ENCODE results near the gene PAK6. TPM values are rescaled to one million over a fixed set of nuclear protein-coding genes. Genes with fewer than 3 reads are reported as not detected.

Gene PAK6
- total RNA-seq, 5 donors from 2014 or later (not counting 1 experiment from before 2014, with no cell fraction given), result 0.28 to 2.1 (median 1.4) TPM; not detected in 2

DNA sequence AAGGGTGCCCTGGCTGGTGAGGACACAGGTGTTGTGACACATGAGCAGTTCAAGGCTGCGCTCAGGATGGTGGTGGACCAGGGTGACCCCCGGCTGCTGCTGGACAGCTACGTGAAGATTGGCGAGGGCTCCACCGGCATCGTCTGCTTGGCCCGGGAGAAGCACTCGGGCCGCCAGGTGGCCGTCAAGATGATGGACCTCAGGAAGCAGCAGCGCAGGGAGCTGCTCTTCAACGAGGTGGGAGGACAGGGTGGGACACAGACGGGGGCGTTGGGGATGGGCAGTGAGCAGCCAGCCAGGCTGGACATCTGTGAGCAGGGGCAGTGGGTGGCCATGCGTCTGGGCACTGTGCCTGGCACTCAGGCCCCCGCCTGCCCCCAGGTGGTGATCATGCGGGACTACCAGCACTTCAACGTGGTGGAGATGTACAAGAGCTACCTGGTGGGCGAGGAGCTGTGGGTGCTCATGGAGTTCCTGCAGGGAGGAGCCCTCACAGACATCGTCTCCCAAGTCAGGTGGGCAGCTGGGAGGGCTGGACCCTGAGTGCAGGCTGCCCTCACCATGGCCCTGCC is 33.7 kb downstream of the PAK6 start:
- Histone ChIP-seq H3K4me1 (ENCODE audit: control insufficient read depth in 1 of 2, extremely low read depth in 1 of 2, insufficient read depth in 2 of 2, low read length in 2 of 2) (peaks cover 0 to 11% of the 10 kb centered on the region in 2 experiments), H3K9me3 (no peaks in the 10 kb centered on the region), H3K27me3 (replicated peaks in 1 of 2; ENCODE audit: control insufficient read depth in 2 of 2, extremely low read depth in 1 of 2, insufficient read depth in 2 of 2, low read length in 1 of 2) (peaks cover 0 to 16% of the 10 kb centered on the region in 2 experiments), H3K36me3 (ENCODE audit: control insufficient read depth in 2 of 2, extremely low read depth in 1 of 2, insufficient read depth in 1 of 2, low read length in 1 of 2) (no peaks in the 10 kb centered on the region), H3K27ac (ENCODE audit: low read length) (no peak overlapping the region), H3K4me3 (ENCODE audit: control insufficient read depth in 1 of 2, extremely low read depth in 1 of 2, low read length in 1 of 2) (no peak overlapping the region)
- ATAC-seq (replicated peaks in 1 of 4) (no peak), DNase-seq (no peak)
- H3K4me3 Mint-ChIP-seq, result no peak overlapping the region
- 74% methylated on average over 20 of the region's 20 CpGs for WGBS (ENCODE audit: insufficient coverage)
- CTCF ChIA-PET, result interaction anchor here (0.6 to 3.8 kb wide), 5 partner anchors 55 to 441 kb away, joined by 3 to 48 read pairs (median 18); no protein-coding TSS in a partner anchor
- no peaks in the 10 kb centered on the region for H3K9me3 Mint-ChIP-seq
- peaks cover 0 to 5% (median 0%) of the 10 kb centered on the region in 3 donors for H3K4me1 Mint-ChIP-seq
- H3K27ac Mint-ChIP-seq, result no peak overlapping the region
- H3K27me3 Mint-ChIP-seq, result peaks cover 0 to 11% of the 10 kb centered on the region in 2 donors
- POLR2A ChIA-PET, result no interaction called here
- H3K36me3 Mint-ChIP-seq, result no peaks in the 10 kb centered on the region

DNA sequence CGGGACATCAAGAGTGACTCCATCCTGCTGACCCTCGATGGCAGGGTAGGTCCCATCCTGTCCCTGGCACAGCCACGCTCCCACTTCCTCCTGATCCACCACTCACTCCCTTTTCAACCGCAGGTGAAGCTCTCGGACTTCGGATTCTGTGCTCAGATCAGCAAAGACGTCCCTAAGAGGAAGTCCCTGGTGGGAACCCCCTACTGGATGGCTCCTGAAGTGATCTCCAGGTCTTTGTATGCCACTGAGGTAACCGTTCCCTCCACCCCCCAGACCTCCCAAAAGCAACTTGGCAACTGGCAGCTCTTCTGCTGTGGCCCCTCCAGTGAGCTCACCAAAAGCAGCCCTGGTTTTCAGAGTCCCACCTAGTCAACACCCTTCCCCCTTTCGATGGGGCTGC is 34.6 kb downstream of the PAK6 start:
- no peak overlapping the region for H3K4me3 Mint-ChIP-seq
- H3K27ac Mint-ChIP-seq, result no peak overlapping the region
- H3K36me3 ChIP-seq (ENCODE audit: control insufficient read depth in 2 of 2, extremely low read depth in 1 of 2, insufficient read depth in 1 of 2, low read length in 1 of 2), result no peaks in the 10 kb centered on the region
- CTCF ChIA-PET, result interaction anchor here (0.6 to 3.8 kb wide), 14 partner anchors 9 to 587 kb away, joined by 3 to 48 read pairs (median 8); no protein-coding TSS in a partner anchor
- H3K36me3 Mint-ChIP-seq, result no peaks in the 10 kb centered on the region
- peaks cover 0 to 18% of the 10 kb centered on the region in 2 donors for H3K27me3 Mint-ChIP-seq
- H3K4me1 Mint-ChIP-seq, result peaks cover 0 to 5% (median 0%) of the 10 kb centered on the region in 3 donors
- H3K27me3 ChIP-seq (replicated peaks in 1 of 2; ENCODE audit: control insufficient read depth in 2 of 2, extremely low read depth in 1 of 2, insufficient read depth in 2 of 2, low read length in 1 of 2), result peaks cover 0 to 24% of the 10 kb centered on the region in 2 experiments
- H3K9me3 Mint-ChIP-seq, result no peaks in the 10 kb centered on the region
- H3K4me1 ChIP-seq (ENCODE audit: control insufficient read depth in 1 of 2, extremely low read depth in 1 of 2, insufficient read depth in 2 of 2, low read length in 2 of 2), result peaks cover 0 to 13% of the 10 kb centered on the region in 2 experiments
- no peak for ATAC-seq (replicated peaks in 1 of 4)
- H3K9me3 ChIP-seq, result no peaks in the 10 kb centered on the region
- no peak overlapping the region for H3K4me3 ChIP-seq (ENCODE audit: control insufficient read depth in 1 of 2, extremely low read depth in 1 of 2, low read length in 1 of 2)
- H3K27ac ChIP-seq (ENCODE audit: low read length), result no peak overlapping the region
- no peak for DNase-seq
- POLR2A ChIA-PET, result interaction anchor here in 1 of 2 donors (0.6 kb wide), 1 partner anchor 948 kb away, joined by 3 read pairs; no protein-coding TSS in a partner anchor
- 72% methylated on average over 7 of the region's 9 CpGs for WGBS (ENCODE audit: insufficient coverage)

DNA sequence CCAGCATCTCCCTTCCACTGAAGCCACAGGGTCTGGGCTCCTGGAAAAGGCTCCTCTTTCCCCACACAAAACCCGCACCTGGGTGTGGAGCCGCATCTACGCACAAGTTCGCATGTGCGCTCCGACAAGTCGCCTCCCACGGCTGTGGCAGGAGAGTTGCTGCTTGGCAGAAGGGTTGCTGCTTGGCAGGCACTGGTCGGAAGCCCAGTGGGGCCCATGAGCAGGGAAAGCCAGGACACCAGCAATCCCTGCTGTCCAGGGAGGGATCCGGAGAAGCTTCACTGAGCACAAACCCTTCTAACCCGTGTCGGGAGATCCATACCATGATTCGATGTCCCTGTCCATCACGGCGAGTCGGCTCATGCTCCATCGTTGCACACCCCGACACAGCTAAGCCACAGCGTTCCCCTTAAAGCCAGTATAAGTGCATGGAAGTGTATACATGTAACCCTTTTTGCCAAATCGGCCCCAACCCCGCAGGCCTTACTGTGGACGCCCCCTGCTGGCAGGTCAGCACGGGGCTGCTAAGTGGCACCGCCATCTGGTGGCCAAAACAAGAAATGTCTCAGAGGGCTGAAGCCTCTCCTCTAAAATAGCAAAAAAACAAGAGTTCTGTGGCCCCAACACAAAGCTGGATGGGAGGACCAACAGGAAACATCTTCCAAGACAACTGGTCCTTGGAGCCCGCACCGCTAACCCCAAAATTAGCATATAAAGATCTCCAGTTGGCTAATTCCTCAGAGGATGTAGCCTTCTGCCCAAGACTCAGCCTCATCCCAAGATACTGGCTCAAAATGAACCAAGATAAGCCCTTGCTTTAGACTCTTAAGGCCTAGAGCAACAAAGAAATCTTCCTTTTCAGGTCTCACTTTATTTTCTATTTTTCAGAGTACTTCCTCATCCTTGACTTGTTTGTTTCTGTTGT is 35.7 kb downstream of the PAK6 start:
- H3K36me3 Mint-ChIP-seq, result no peaks in the 10 kb centered on the region
- Histone ChIP-seq H3K36me3 (ENCODE audit: control insufficient read depth in 2 of 2, extremely low read depth in 1 of 2, insufficient read depth in 1 of 2, low read length in 1 of 2) (no peaks in the 10 kb centered on the region), H3K9me3 (no peaks in the 10 kb centered on the region), H3K4me1 (ENCODE audit: control insufficient read depth in 1 of 2, extremely low read depth in 1 of 2, insufficient read depth in 2 of 2, low read length in 2 of 2) (peaks cover 0 to 19% of the 10 kb centered on the region in 2 experiments), H3K27me3 (replicated peaks in 1 of 2; ENCODE audit: control insufficient read depth in 2 of 2, extremely low read depth in 1 of 2, insufficient read depth in 2 of 2, low read length in 1 of 2) (peaks cover 0 to 36% of the 10 kb centered on the region in 2 experiments), H3K27ac (ENCODE audit: low read length) (no peak overlapping the region), H3K4me3 (ENCODE audit: control insufficient read depth in 1 of 2, extremely low read depth in 1 of 2, low read length in 1 of 2) (no peak overlapping the region)
- ChIA-PET POLR2A (interaction anchor here in 1 of 2 donors (0.6 kb wide), 2 partner anchors 234 to 417 kb away, joined by 3 to 8 read pairs; no protein-coding TSS in a partner anchor), CTCF (interaction anchor here (0.6 to 3.8 kb wide), 34 partner anchors 9 to 588 kb away, joined by 3 to 48 read pairs (median 4); partner anchors contain the start of genes PLCB2 (in 1 of the 2) and SRP14 (in 1 of the 2))
- peak; percentile 73 to 84 (median 80) for ATAC-seq (replicated peaks in 1 of 4)
- DNase-seq, result peak; percentile 69 to 93 (median 84)
- peaks cover 3 to 28% of the 10 kb centered on the region in 2 donors for H3K27me3 Mint-ChIP-seq
- peaks cover 4 to 5% (median 4%) of the 10 kb centered on the region in 3 donors for H3K4me1 Mint-ChIP-seq
- 58% methylated on average over 23 of the region's 26 CpGs for WGBS (ENCODE audit: insufficient coverage)
- no peak overlapping the region for H3K4me3 Mint-ChIP-seq
- no peak overlapping the region for H3K27ac Mint-ChIP-seq
- H3K9me3 Mint-ChIP-seq, result no peaks in the 10 kb centered on the region

DNA sequence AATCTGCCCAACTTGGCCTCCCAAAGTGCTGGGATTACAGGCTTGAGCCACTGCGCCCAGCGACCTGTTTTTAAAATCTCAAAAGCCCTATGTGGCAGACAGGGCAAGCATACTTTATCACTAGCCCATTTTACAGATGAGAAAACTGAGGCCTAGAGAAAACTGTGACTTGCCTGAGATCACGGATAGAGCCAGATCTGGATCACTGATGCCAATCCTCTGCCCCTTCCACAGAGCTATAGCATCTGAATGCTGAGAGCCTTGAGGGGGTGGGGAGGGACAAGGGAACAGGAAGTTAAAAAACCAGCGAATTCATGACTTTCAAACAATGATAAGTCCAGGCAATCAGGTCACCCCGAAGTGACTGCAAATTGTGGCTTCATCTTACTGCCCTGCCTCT is 36.7 kb downstream of the PAK6 start:
- H3K9me3 ChIP-seq, result no peaks in the 10 kb centered on the region
- Mint-ChIP-seq H3K9me3 (no peaks in the 10 kb centered on the region), H3K4me3 (no peak overlapping the region), H3K4me1 (peaks cover 4 to 5% (median 4%) of the 10 kb centered on the region in 3 donors), H3K27me3 (peaks cover 3 to 33% of the 10 kb centered on the region in 2 donors), H3K36me3 (no peaks in the 10 kb centered on the region), H3K27ac (no peak overlapping the region)
- WGBS (ENCODE audit: insufficient coverage), result 61% methylated on average over 4 of the region's 5 CpGs
- CTCF ChIA-PET, result interaction anchor here (0.5 to 3.8 kb wide), 8 partner anchors 29 to 589 kb away, joined by 3 to 39 read pairs (median 4); no protein-coding TSS in a partner anchor
- no peaks in the 10 kb centered on the region for H3K36me3 ChIP-seq (ENCODE audit: control insufficient read depth in 2 of 2, extremely low read depth in 1 of 2, insufficient read depth in 1 of 2, low read length in 1 of 2)
- ATAC-seq (replicated peaks in 1 of 4) (no peak), DNase-seq (no peak)
- peaks cover 0 to 44% of the 10 kb centered on the region in 2 experiments for H3K27me3 ChIP-seq (replicated peaks in 1 of 2; ENCODE audit: control insufficient read depth in 2 of 2, extremely low read depth in 1 of 2, insufficient read depth in 2 of 2, low read length in 1 of 2)
- POLR2A ChIA-PET, result interaction anchor here in 1 of 2 donors (0.6 kb wide), 1 partner anchor 235 kb away, joined by 3 read pairs; no protein-coding TSS in a partner anchor
- H3K4me1 ChIP-seq (ENCODE audit: control insufficient read depth in 1 of 2, extremely low read depth in 1 of 2, insufficient read depth in 2 of 2, low read length in 2 of 2), result peaks cover 0 to 21% of the 10 kb centered on the region in 2 experiments
- H3K4me3 ChIP-seq (ENCODE audit: control insufficient read depth in 1 of 2, extremely low read depth in 1 of 2, low read length in 1 of 2), result no peak overlapping the region
- H3K27ac ChIP-seq (ENCODE audit: low read length), result no peak overlapping the region

DNA sequence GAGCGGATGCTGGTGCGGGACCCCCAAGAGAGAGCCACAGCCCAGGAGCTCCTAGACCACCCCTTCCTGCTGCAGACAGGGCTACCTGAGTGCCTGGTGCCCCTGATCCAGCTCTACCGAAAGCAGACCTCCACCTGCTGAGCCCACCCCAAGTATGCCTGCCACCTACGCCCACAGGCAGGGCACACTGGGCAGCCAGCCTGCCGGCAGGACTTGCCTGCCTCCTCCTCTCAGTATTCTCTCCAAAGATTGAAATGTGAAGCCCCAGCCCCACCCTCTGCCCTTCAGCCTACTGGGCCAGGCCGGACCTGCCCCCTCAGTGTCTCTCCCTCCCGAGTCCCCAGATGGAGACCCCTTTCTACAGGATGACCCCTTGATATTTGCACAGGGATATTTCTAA is 37.1 kb downstream of the PAK6 start:
- H3K4me1 ChIP-seq (ENCODE audit: control insufficient read depth in 1 of 2, extremely low read depth in 1 of 2, insufficient read depth in 2 of 2, low read length in 2 of 2), result peaks cover 0 to 21% of the 10 kb centered on the region in 2 experiments
- H3K27me3 Mint-ChIP-seq, result peaks cover 4 to 37% of the 10 kb centered on the region in 2 donors
- no peak for ATAC-seq (replicated peaks in 1 of 4)
- DNase-seq, result no peak
- H3K4me1 Mint-ChIP-seq, result peaks cover 4 to 5% (median 4%) of the 10 kb centered on the region in 3 donors
- CTCF ChIA-PET, result interaction anchor here (0.5 to 3.8 kb wide), 4 partner anchors 58 to 590 kb away, joined by 4 to 39 read pairs (median 4); no protein-coding TSS in a partner anchor
- H3K4me3 Mint-ChIP-seq, result no peak overlapping the region
- no peaks in the 10 kb centered on the region for H3K36me3 Mint-ChIP-seq
- POLR2A ChIA-PET, result interaction anchor here in 1 of 2 donors (0.6 kb wide), 1 partner anchor 695 kb away, joined by 10 read pairs; no protein-coding TSS in a partner anchor
- no peak overlapping the region for H3K27ac Mint-ChIP-seq
- H3K9me3 ChIP-seq, result no peaks in the 10 kb centered on the region
- peaks cover 0 to 48% of the 10 kb centered on the region in 2 experiments for H3K27me3 ChIP-seq (replicated peaks in 1 of 2; ENCODE audit: control insufficient read depth in 2 of 2, extremely low read depth in 1 of 2, insufficient read depth in 2 of 2, low read length in 1 of 2)
- 95% methylated on average over 7 of the region's 7 CpGs for WGBS (ENCODE audit: insufficient coverage)
- H3K9me3 Mint-ChIP-seq, result no peaks in the 10 kb centered on the region
- no peak overlapping the region for H3K27ac ChIP-seq (ENCODE audit: low read length)
- no peaks in the 10 kb centered on the region for H3K36me3 ChIP-seq (ENCODE audit: control insufficient read depth in 2 of 2, extremely low read depth in 1 of 2, insufficient read depth in 1 of 2, low read length in 1 of 2)
- H3K4me3 ChIP-seq (ENCODE audit: control insufficient read depth in 1 of 2, extremely low read depth in 1 of 2, low read length in 1 of 2), result no peak overlapping the region

DNA sequence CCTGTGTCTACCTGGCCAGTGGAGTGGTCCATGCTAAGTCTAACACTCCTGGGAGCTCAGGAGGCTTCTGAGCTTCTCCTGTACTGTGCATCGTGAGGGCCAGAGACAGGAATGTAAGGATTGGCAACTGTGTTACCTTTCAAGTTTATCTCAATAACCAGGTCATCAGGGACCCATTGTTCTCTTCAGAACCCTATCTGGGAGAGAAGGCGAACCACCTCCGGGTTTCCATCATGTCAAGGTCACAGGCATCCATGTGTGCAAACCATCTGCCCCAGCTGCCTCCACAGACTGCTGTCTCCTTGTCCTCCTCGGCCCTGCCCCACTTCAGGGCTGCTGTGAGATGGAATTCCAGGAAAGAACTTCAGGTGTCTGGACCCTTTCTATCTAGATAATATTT is 38.1 kb downstream of the PAK6 start:
- Mint-ChIP-seq H3K4me3 (no peak overlapping the region), H3K4me1 (peaks cover 4 to 6% (median 5%) of the 10 kb centered on the region in 3 donors), H3K27ac (no peak overlapping the region), H3K27me3 (peaks cover 7 to 40% of the 10 kb centered on the region in 2 donors), H3K9me3 (no peaks in the 10 kb centered on the region), H3K36me3 (no peaks in the 10 kb centered on the region)
- POLR2A ChIA-PET, result no interaction called here
- WGBS (ENCODE audit: insufficient coverage), result 69% methylated on average over 3 of the region's 4 CpGs
- Histone ChIP-seq H3K9me3 (no peaks in the 10 kb centered on the region), H3K27ac (ENCODE audit: low read length) (no peak overlapping the region), H3K36me3 (ENCODE audit: control insufficient read depth in 2 of 2, extremely low read depth in 1 of 2, insufficient read depth in 1 of 2, low read length in 1 of 2) (no peaks in the 10 kb centered on the region), H3K4me1 (ENCODE audit: control insufficient read depth in 1 of 2, extremely low read depth in 1 of 2, insufficient read depth in 2 of 2, low read length in 2 of 2) (peaks cover 0 to 27% of the 10 kb centered on the region in 2 experiments), H3K27me3 (replicated peaks in 1 of 2; ENCODE audit: control insufficient read depth in 2 of 2, extremely low read depth in 1 of 2, insufficient read depth in 2 of 2, low read length in 1 of 2) (peaks cover 0 to 56% of the 10 kb centered on the region in 2 experiments), H3K4me3 (ENCODE audit: control insufficient read depth in 1 of 2, extremely low read depth in 1 of 2, low read length in 1 of 2) (no peak overlapping the region)
- ATAC-seq (replicated peaks in 1 of 4) (no peak), DNase-seq (no peak)
- CTCF ChIA-PET, result interaction anchor here (1.0 to 1.6 kb wide), 2 partner anchors 61 to 116 kb away, joined by 4 to 5 read pairs; partner anchors contain the start of gene BUB1B (in 1 of the 2)
